Measurements from ENCODE around the gene ADAMTSL1.

The ADAMTSL1 gene

DNA sequence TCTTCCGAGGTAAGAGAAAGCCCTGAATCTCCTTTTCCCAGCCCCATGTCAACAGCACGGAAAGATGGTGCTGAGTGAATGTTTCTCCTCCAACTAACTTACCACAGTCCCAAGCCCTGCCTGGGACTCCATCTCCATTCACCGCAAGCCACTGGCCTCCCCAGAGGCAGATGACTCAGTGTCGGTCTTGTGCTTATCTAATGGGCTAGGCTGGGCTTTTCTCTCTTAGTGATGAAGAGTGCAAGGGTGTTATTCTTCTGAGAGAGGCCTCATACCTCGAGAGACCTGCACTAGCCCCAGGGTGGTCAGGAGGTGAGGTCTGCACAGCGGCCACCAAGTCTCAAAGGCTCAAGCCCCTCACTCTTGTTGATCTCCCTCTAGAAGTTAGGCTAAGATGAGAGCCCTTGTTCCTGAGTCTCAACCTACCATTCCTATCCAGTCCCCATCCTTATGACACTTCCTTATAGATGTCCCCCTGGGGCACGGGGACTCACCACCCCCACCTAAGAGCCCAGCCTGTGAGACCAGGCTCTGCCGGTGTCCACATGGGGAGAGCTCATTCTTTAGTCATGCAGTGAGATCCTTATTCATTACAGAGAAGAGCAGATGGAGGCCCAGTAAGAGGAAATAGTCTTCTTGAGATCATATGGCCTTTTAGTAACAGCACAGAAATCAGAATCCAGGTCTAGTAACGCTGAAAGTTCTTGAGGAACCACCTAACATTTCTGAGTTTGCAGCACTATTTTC, 432.1 kb downstream of the ADAMTSL1 start:
- H3K27ac ChIP-seq (ENCODE audit: extremely low read depth, low read depth, low read length) = no peak overlapping the region
- POLR2A ChIA-PET = no interaction called here
- 0 out of 2 replicates have a peak, but pooled peaks cover 4% of the 10 kb centered on the region for H3K4me1 ChIP-seq (ENCODE audit: control insufficient read depth, insufficient read depth, low read length)
- no peaks in the 10 kb centered on the region for H3K9me3 ChIP-seq (ENCODE audit: control insufficient read depth, insufficient read depth, low read depth, low read length)
- no peak for TF ChIP-seq GLIS2 (tag by site-specific recombination; IDR thresholded peaks at IDR 0.05)
- no peak for TF ChIP-seq ZNF280D (tag by site-specific recombination; IDR thresholded peaks at IDR 0.05)
- TF ChIP-seq ZNF24 (tag by site-specific recombination; IDR thresholded peaks at IDR 0.05) = no peak
- TF ChIP-seq, protein P1, sequence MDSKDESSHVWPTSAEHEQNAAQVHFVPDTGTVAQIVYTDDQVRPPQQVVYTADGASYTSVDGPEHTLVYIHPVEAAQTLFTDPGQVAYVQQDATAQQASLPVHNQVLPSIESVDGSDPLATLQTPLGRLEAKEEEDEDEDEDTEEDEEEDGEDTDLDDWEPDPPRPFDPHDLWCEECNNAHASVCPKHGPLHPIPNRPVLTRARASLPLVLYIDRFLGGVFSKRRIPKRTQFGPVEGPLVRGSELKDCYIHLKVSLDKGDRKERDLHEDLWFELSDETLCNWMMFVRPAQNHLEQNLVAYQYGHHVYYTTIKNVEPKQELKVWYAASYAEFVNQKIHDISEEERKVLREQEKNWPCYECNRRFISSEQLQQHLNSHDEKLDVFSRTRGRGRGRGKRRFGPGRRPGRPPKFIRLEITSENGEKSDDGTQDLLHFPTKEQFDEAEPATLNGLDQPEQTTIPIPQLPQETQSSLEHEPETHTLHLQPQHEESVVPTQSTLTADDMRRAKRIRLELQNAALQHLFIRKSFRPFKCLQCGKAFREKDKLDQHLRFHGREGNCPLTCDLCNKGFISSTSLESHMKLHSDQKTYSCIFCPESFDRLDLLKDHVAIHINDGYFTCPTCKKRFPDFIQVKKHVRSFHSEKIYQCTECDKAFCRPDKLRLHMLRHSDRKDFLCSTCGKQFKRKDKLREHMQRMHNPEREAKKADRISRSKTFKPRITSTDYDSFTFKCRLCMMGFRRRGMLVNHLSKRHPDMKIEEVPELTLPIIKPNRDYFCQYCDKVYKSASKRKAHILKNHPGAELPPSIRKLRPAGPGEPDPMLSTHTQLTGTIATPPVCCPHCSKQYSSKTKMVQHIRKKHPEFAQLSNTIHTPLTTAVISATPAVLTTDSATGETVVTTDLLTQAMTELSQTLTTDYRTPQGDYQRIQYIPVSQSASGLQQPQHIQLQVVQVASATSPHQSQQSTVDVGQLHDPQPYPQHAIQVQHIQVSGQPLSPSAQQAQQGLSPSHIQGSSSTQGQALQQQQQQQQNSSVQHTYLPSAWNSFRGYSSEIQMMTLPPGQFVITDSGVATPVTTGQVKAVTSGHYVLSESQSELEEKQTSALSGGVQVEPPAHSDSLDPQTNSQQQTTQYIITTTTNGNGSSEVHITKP (tag by site-specific recombination; IDR thresholded peaks at IDR 0.05) = no peak
- TF ChIP-seq, protein P2, sequence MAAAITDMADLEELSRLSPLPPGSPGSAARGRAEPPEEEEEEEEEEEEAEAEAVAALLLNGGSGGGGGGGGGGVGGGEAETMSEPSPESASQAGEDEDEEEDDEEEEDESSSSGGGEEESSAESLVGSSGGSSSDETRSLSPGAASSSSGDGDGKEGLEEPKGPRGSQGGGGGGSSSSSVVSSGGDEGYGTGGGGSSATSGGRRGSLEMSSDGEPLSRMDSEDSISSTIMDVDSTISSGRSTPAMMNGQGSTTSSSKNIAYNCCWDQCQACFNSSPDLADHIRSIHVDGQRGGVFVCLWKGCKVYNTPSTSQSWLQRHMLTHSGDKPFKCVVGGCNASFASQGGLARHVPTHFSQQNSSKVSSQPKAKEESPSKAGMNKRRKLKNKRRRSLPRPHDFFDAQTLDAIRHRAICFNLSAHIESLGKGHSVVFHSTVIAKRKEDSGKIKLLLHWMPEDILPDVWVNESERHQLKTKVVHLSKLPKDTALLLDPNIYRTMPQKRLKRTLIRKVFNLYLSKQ (tag by site-specific recombination; IDR thresholded peaks at IDR 0.05; ENCODE audit: borderline replicate concordance) = no peak
- no peaks in the 10 kb centered on the region for H3K36me3 ChIP-seq (ENCODE audit: control insufficient read depth in 2 of 2, insufficient read depth in 1 of 2, low read length in 2 of 2)
- no peak overlapping the region for H3K4me3 ChIP-seq (ENCODE audit: low read depth, low read length)
- CTCF ChIA-PET = no interaction called here

GRCh38 chr9:18906656-18907395, 432.9 kb downstream of the ADAMTSL1 start:
- ChIA-PET POLR2A (no interaction called here), CTCF (no interaction called here)

More at GRCh38 chr9:18906656-18907395, 432.9 kb downstream of the ADAMTSL1 start:
- H3K27ac ChIP-seq (ENCODE audit: extremely low read depth, low read depth, low read length) = no peak overlapping the region
- no peaks in the 10 kb centered on the region for H3K9me3 ChIP-seq (ENCODE audit: control insufficient read depth, insufficient read depth, low read depth, low read length)
- TF ChIP-seq, protein P3, sequence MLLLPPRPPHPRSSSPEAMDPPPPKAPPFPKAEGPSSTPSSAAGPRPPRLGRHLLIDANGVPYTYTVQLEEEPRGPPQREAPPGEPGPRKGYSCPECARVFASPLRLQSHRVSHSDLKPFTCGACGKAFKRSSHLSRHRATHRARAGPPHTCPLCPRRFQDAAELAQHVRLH (tag by site-specific recombination; IDR thresholded peaks at IDR 0.05) = no peak
- TF ChIP-seq ZNF148 (tag by site-specific recombination; IDR thresholded peaks at IDR 0.05; ENCODE audit: borderline replicate concordance) = no peak
- H3K4me1 ChIP-seq (ENCODE audit: control insufficient read depth, insufficient read depth, low read length) = 0 out of 2 replicates have a peak, but pooled peaks cover 4% of the 10 kb centered on the region
- H3K4me3 ChIP-seq (ENCODE audit: low read depth, low read length) = no peak overlapping the region
- no peaks in the 10 kb centered on the region for H3K36me3 ChIP-seq (ENCODE audit: control insufficient read depth in 2 of 2, insufficient read depth in 1 of 2, low read length in 2 of 2)
